HEK293 (cell line): ENCODE data around the gene KLHL18.

ENCODE experiments used
- CTCF ChIA-PET: fragments of 350-600 bp; formaldehyde crosslinking; extraction: SDS; loops from one replicate; lab custom pipeline; 2021; ENCODE audit warnings: antibody characterized with exemption; lab: Yijun Ruan, JAX
- POLR2A ChIA-PET: fragments of 300-600 bp; formaldehyde crosslinking; extraction: SDS; loops from one replicate; lab custom pipeline; 2020; ENCODE audit warnings: antibody characterized with exemption, inconsistent platforms; lab: Yijun Ruan, JAX
- H3K27ac ChIP-seq: fragments of 200-500 bp; sonication (Bioruptor generic); 2 replicates; pipeline ENCODE4 v1.5.1; 2014; ENCODE audit warnings: low read depth, low read length, control low read depth, inconsistent platforms; ENCODE audit errors: extremely low read depth
- H3K36me3 ChIP-seq, 2 experiments: fragments of 200-500 bp in 1 of 2; sonication (Bioruptor generic) in 1 of 2; 1 replicate in 1 of 2; 2 replicates in 1 of 2; pipeline ENCODE4 v1.5.1; 2014 to 2017; ENCODE audit warnings: inconsistent platforms in 2 of 2, low read length in 2 of 2; ENCODE audit not compliant: control insufficient read depth in 2 of 2, insufficient read depth in 1 of 2
- H3K4me1 ChIP-seq: fragments of 200-500 bp; sonication (Bioruptor generic); 2 replicates; pipeline ENCODE4 v1.5.1; 2014; ENCODE audit warnings: mild to moderate bottlenecking, low read length, inconsistent platforms; ENCODE audit not compliant: control insufficient read depth, insufficient read depth
- H3K4me3 ChIP-seq: 2 replicates; pipeline ENCODE4 v1.5.1; 2011; ENCODE audit warnings: low read depth, mild to moderate bottlenecking, control low read depth, low read length, moderate library complexity
- H3K9me3 ChIP-seq: fragments of 200-500 bp; sonication (Bioruptor generic); 2 replicates; pipeline ENCODE4 v1.5.1; 2014; ENCODE audit warnings: low read depth, low read length, inconsistent platforms; ENCODE audit not compliant: control insufficient read depth, insufficient read depth
- CTCF ChIP-seq: fragments of 450-650 bp; formaldehyde crosslinking; IDR thresholded peaks from 2 replicates; pipeline ENCODE4 v1.5.1; 2016; ENCODE audit warnings: missing biosample characterization, missing genetic modification characterization
- IKZF3 ChIP-seq: fragments of 450-650 bp; IDR thresholded peaks from 2 replicates; pipeline ENCODE4 v1.5.0; 2018; ENCODE audit warnings: missing biosample characterization, mild to moderate bottlenecking, missing genetic modification characterization, moderate library complexity
- KLF10 ChIP-seq: fragments of 450-650 bp; IDR thresholded peaks from 2 replicates; pipeline ENCODE4 v1.5.1; 2018; ENCODE audit warnings: missing biosample characterization, mild to moderate bottlenecking, missing genetic modification characterization
- PRDM10 ChIP-seq: fragments of 450-650 bp; formaldehyde crosslinking; IDR thresholded peaks from 2 replicates; pipeline ENCODE4 v1.5.1; 2016; ENCODE audit warnings: missing biosample characterization, missing genetic modification characterization
- PRDM6 ChIP-seq: fragments of 450-650 bp; formaldehyde crosslinking; IDR thresholded peaks from 2 replicates; pipeline ENCODE4 v1.5.1; 2017; ENCODE audit warnings: missing biosample characterization, missing genetic modification characterization
- YY1 ChIP-seq: fragments of 450-650 bp; formaldehyde crosslinking; IDR thresholded peaks from 2 replicates; pipeline ENCODE4 v1.5.1; 2018; ENCODE audit warnings: missing biosample characterization, missing genetic modification characterization
- ZBTB7A ChIP-seq: fragments of 450-650 bp; formaldehyde crosslinking; IDR thresholded peaks from 2 replicates; pipeline ENCODE4 v1.5.1; 2016; ENCODE audit warnings: low read depth, missing biosample characterization, missing genetic modification characterization
- ZNF121 ChIP-seq: fragments of 450-650 bp; formaldehyde crosslinking; IDR thresholded peaks from 2 replicates; pipeline ENCODE4 v1.5.1; 2016; ENCODE audit warnings: missing biosample characterization, missing genetic modification characterization
- ZNF350 ChIP-seq: fragments of 450-650 bp; formaldehyde crosslinking; IDR thresholded peaks from 2 replicates; pipeline ENCODE4 v1.5.0; 2017; ENCODE audit warnings: missing biosample characterization, mild to moderate bottlenecking, missing genetic modification characterization
- ZNF362 ChIP-seq: fragments of 450-650 bp; formaldehyde crosslinking; IDR thresholded peaks from 2 replicates; pipeline ENCODE4 v1.5.1; 2016; ENCODE audit warnings: missing biosample characterization, missing genetic modification characterization
- ZNF416 ChIP-seq: fragments of 450-650 bp; formaldehyde crosslinking; IDR thresholded peaks from 2 replicates; pipeline ENCODE4 v1.5.1; 2016; ENCODE audit warnings: missing biosample characterization, missing genetic modification characterization
- ZNF626 ChIP-seq: fragments of 450-650 bp; sonication (Bioruptor Pico); formaldehyde crosslinking; IDR thresholded peaks from 2 replicates; pipeline ENCODE4 v1.5.1; 2018; ENCODE audit warnings: missing biosample characterization, missing genetic modification characterization, inconsistent platforms
- ZNF629 ChIP-seq: fragments of 450-650 bp; formaldehyde crosslinking; IDR thresholded peaks from 2 replicates; pipeline ENCODE4 v1.5.1; 2017; ENCODE audit warnings: missing biosample characterization, missing genetic modification characterization
- ZNF654 ChIP-seq: fragments of 450-650 bp; formaldehyde crosslinking; IDR thresholded peaks from 2 replicates; pipeline ENCODE4 v1.5.1; 2016; ENCODE audit warnings: low read depth, missing biosample characterization, missing genetic modification characterization
- ZNF692 ChIP-seq: fragments of 450-650 bp; formaldehyde crosslinking; IDR thresholded peaks from 2 replicates; pipeline ENCODE4 v1.5.1; 2016; ENCODE audit warnings: missing biosample characterization, missing genetic modification characterization
- ZNF707 ChIP-seq: fragments of 450-650 bp; formaldehyde crosslinking; IDR thresholded peaks from 2 replicates; pipeline ENCODE4 v1.5.1; 2016; ENCODE audit warnings: missing biosample characterization, missing genetic modification characterization
- ZNF76 ChIP-seq: fragments of 450-650 bp; formaldehyde crosslinking; IDR thresholded peaks from 2 replicates; pipeline ENCODE4; 2016; ENCODE audit warnings: low read depth, missing biosample characterization, missing genetic modification characterization, borderline replicate concordance

The KLHL18 gene

GRCh38 chr3:47319956-47320355, 37.2 kb downstream of the KLHL18 start (continued):
- TF ChIP-seq KLF10 (tag by site-specific recombination) (no peak), ZNF76 (tag by site-specific recombination) (no peak), ZNF121 (tag by site-specific recombination) (no peak)

- Histone ChIP-seq H3K4me1 (no peaks in the 10 kb centered on the region), H3K4me3 (no peak overlapping the region), H3K36me3 (peaks cover 0 to 67% of the 10 kb centered on the region in 2 experiments; a peak in 2 of 3 replicates), H3K27ac (no peak overlapping the region), H3K9me3 (no peaks in the 10 kb centered on the region)
- CTCF ChIA-PET, result interaction anchor here (0.6 to 3.4 kb wide), 17 partner anchors 9 to 1235 kb away, joined by 3 to 27 read pairs (median 4); no protein-coding TSS in a partner anchor
- POLR2A ChIA-PET, result no interaction called here
- no peak for TF ChIP-seq ZNF692 (tag by site-specific recombination)
- 0 out of 2 replicates have a peak, but pooled peaks have one; percentile 27 for TF ChIP-seq ZNF362 (tag by site-specific recombination)
Measured at GRCh38 chr3:47323431-47324277, 40.9 kb downstream of the KLHL18 start.

- H3K9me3 ChIP-seq, result no peaks in the 10 kb centered on the region
- ChIA-PET POLR2A (no interaction called here), CTCF (interaction anchor here (0.5 to 3.4 kb wide), 17 partner anchors 8 to 1236 kb away, joined by 3 to 27 read pairs (median 4); no protein-coding TSS in a partner anchor)
- H3K4me3 ChIP-seq, result no peak overlapping the region
- peaks cover 0 to 70% of the 10 kb centered on the region in 2 experiments; a peak in 2 of 3 replicates for H3K36me3 ChIP-seq
- no peaks in the 10 kb centered on the region for H3K4me1 ChIP-seq
- H3K27ac ChIP-seq, result no peak overlapping the region
- peak; percentile 24; the same call in 1 of the 2 replicates for TF ChIP-seq CTCF (tag by site-specific recombination)
- TF ChIP-seq ZBTB7A (tag by site-specific recombination), result no peak
- TF ChIP-seq IKZF3 (tag by site-specific recombination), result 0 out of 2 replicates have a peak, but pooled peaks have one; percentile 24
- TF ChIP-seq ZNF629 (tag by site-specific recombination), result no peak
- no peak for TF ChIP-seq ZNF626
- TF ChIP-seq ZNF654 (tag by site-specific recombination), result peak; percentile 82
- TF ChIP-seq PRDM10 (tag by site-specific recombination), result peak; percentile 28; the same call in 1 of the 2 replicates
- TF ChIP-seq ZNF416 (tag by site-specific recombination), result no peak
- no peak for TF ChIP-seq YY1 (tag by site-specific recombination)
- TF ChIP-seq ZNF707, result no peak
- TF ChIP-seq ZNF350 (tag by site-specific recombination), result no peak
- no peak for TF ChIP-seq PRDM6
Measured at GRCh38 chr3:47324278-47324865, 41.6 kb downstream of the KLHL18 start.
